Activated CD4-positive, alpha-beta T cell treated with anti-CD3 and anti-CD28 coated beads, Interleukin-2, amount 50 U/mL, for 16 hours (primary cell): ENCODE data around the gene GPM6B.

Experiments
- DNase-seq: peaks from one replicate; pipeline ENCODE4 v3.0.0-alpha.2; 2020

The GPM6B gene

DNA sequence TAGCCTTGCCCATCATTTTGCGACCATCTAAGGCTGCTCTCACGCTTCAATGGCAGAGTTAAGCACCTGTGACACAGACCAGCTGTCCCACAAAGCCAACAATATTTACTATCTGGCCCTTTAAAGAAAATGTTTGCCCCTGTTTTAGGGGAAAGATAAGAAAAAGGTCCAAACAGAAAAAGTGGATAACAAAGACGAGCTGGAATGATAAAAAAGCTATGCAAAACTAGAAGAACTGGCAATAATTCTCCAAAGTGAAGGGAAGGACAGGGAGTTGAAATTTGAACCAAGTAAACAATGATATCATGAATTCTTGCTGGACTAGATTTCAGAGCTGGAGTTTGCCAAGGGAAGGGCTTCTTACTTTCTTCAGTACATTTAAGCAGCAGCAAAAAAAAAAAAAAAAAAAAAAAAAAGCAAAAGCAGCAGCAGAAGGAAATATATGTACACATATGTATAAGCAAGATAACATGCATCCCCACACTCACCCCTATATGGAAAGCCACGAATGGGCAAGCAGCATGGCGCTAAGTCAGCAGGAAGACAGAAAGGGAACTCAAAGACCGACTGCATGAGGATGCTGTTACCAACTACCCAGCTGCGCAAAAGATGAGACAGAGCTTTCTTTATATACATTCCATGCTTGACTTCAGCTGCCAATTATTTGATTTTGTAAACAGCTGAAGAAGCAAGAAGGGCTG is 94.9 kb downstream of the GPM6B start:
- no peak for DNase-seq

DNA sequence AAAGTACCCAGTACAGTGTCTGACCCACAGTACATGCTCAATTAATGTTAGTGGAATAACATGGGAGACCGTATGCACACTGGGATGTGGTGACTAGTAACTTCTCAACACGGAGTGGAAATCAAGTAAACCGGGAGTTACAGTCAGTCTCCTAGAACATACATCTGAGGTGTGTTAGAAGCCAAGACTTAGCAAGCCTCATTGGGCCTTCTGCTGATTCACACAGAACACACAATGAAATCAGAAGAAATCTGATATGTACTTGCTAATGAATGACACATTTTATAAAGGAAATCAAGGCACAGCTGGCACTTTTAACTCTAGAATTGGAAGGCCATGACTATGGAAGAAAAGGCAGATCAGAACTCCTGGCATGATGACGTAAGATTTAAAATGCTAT is 95.5 kb downstream of the GPM6B start:
- DNase-seq, result no peak
